ENCODE data around the gene LRRC36. TPM values are rescaled to one million over a fixed set of nuclear protein-coding genes. Genes with fewer than 3 reads are reported as not detected.

Gene LRRC36
- total RNA-seq, 6 experiments from 2014 or later = not detected

DNA sequence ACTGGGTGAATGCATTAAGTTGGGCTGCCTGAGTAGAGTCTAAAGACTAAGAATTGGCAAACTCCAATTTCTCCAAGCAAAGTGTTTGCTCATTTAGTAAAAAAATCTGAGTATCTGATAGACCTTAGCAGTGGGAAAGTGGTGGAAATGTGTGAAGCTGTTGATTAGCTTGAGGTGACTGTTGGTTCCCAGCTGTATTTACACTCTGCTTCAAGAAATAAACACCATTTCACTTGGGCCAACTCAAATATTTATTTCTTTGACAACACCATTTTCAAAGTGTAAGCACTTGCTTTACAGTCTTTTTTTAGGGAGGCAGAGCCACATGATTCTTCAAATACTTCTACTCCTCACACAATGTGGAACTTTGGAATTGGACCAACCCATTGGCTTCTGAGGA lies 8.8 kb upstream of the LRRC36 start:
- Mint-ChIP-seq H3K9me3 (no peaks in the 10 kb centered on the region), H3K4me3 (no peak overlapping the region), H3K4me1 (ENCODE audit: low read depth) (peaks cover 2% of the 10 kb centered on the region), H3K36me3 (ENCODE audit: low read depth) (no peaks in the 10 kb centered on the region), H3K27me3 (ENCODE audit: insufficient read depth) (peaks cover 27% of the 10 kb centered on the region), H3K27ac (no peak overlapping the region)
- TF ChIP-seq, protein P1, sequence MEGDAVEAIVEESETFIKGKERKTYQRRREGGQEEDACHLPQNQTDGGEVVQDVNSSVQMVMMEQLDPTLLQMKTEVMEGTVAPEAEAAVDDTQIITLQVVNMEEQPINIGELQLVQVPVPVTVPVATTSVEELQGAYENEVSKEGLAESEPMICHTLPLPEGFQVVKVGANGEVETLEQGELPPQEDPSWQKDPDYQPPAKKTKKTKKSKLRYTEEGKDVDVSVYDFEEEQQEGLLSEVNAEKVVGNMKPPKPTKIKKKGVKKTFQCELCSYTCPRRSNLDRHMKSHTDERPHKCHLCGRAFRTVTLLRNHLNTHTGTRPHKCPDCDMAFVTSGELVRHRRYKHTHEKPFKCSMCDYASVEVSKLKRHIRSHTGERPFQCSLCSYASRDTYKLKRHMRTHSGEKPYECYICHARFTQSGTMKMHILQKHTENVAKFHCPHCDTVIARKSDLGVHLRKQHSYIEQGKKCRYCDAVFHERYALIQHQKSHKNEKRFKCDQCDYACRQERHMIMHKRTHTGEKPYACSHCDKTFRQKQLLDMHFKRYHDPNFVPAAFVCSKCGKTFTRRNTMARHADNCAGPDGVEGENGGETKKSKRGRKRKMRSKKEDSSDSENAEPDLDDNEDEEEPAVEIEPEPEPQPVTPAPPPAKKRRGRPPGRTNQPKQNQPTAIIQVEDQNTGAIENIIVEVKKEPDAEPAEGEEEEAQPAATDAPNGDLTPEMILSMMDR (IDR thresholded peaks at IDR 0.05) = no peak
- no peak for DNase-seq

DNA sequence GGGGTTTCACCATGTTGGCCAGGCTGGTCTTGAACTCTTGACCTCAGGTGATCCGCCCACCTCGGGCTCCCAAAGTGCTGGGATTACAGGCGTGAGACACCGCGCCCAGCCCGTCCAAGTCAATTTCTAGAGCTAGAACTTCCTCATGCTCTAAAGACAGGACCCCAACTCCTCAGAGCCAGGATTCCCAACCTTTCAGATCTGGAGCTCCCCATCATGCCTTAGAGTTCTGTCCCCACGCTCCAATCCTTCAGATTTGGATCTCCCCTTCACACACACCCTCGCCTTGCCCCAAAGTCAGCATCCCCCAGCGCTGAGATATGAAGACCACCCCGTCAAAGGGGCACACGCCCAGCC lies 522 bp upstream of the LRRC36 start:
- Mint-ChIP-seq H3K9me3 (no peaks in the 10 kb centered on the region), H3K4me3 (peak overlapping the region; percentile 34; the same call in 1 of the 2 replicates), H3K36me3 (ENCODE audit: low read depth) (no peaks in the 10 kb centered on the region), H3K4me1 (ENCODE audit: low read depth) (peaks cover 13% of the 10 kb centered on the region), H3K27ac (no peak overlapping the region), H3K27me3 (ENCODE audit: insufficient read depth) (peaks cover 20% of the 10 kb centered on the region)
- no peak for DNase-seq
- TF ChIP-seq, protein P1 (IDR thresholded peaks at IDR 0.05) = no peak

DNA sequence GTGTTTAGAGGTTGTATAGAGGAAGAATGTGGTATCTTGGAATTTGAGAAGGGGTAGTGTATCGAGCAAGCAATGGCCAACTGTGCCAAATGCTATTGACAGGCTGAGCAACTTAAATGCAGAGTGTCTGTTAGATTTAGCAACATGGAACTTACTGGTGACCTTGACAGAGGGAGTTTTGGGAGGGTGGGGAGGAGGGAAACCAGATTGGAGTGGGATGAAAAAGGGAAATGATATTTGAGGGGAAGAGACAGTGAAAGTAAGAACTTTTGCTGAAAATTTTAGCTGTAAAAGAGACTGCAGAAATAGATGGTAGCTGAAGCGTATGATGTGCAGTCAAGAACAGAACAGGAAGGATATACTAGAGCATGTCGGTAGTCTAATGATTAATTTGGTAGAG lies 1.1 kb downstream of the LRRC36 start:
- Mint-ChIP-seq H3K4me3 (no peak overlapping the region), H3K9me3 (no peaks in the 10 kb centered on the region), H3K27ac (no peak overlapping the region), H3K4me1 (ENCODE audit: low read depth) (peaks cover 13% of the 10 kb centered on the region), H3K36me3 (ENCODE audit: low read depth) (no peaks in the 10 kb centered on the region), H3K27me3 (ENCODE audit: insufficient read depth) (peaks cover 12% of the 10 kb centered on the region)
- DNase-seq = no peak
- TF ChIP-seq, protein P1 (IDR thresholded peaks at IDR 0.05) = no peak

DNA sequence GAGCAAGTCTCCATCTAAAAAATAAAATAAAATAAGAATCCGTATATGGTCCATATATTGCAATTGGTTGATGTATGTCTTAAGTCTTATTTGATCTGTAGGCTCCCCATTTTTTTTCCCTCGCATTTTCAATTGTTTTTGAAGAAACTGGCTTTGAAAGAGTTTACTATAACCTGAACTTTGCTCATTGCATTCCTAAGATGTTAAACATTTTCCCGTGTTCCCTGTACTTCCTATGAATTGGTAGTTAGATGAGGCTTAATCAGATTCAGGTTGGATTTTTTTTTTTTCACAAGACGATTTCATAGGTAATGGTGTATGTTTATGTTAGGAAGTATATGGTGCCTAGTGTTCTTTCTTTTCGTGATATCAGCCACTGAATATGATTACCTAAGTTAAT lies 3.3 kb downstream of the LRRC36 start:
- Mint-ChIP-seq H3K27ac (no peak overlapping the region), H3K4me3 (no peak overlapping the region), H3K36me3 (ENCODE audit: low read depth) (no peaks in the 10 kb centered on the region), H3K27me3 (ENCODE audit: insufficient read depth) (peaks cover 5% of the 10 kb centered on the region), H3K9me3 (peaks cover 7% of the 10 kb centered on the region; the same call in 1 of the 2 replicates), H3K4me1 (ENCODE audit: low read depth) (peaks cover 13% of the 10 kb centered on the region)
- DNase-seq = no peak
- TF ChIP-seq, protein P1 (IDR thresholded peaks at IDR 0.05) = no peak

DNA sequence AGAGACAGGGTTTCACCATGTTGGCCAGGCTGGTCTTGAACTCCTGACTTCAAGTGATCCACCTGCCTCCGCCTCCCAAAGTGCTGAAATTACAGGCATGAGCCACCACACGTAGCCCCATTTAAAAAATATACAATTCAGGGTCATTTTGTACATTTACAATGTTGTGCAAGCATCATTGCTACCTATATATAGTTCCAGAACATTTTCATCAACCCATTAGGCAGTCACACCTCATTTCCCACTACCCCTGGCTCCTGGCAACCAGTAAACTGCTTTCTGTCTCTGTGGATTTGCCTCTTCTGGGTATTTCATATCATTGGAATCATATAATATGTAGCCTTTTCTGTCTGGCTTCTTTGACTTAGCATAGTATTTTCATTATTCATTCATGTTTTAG lies 6.7 kb downstream of the LRRC36 start:
- Mint-ChIP-seq H3K4me1 (ENCODE audit: low read depth) (peaks cover 7% of the 10 kb centered on the region), H3K9me3 (peaks cover 8% of the 10 kb centered on the region; the same call in 1 of the 2 replicates), H3K27ac (no peak overlapping the region), H3K36me3 (ENCODE audit: low read depth) (no peaks in the 10 kb centered on the region), H3K27me3 (ENCODE audit: insufficient read depth) (peaks cover 2% of the 10 kb centered on the region; the same call in 1 of the 2 replicates), H3K4me3 (no peak overlapping the region)
- TF ChIP-seq, protein P1 (IDR thresholded peaks at IDR 0.05) = no peak
- DNase-seq = no peak

DNA sequence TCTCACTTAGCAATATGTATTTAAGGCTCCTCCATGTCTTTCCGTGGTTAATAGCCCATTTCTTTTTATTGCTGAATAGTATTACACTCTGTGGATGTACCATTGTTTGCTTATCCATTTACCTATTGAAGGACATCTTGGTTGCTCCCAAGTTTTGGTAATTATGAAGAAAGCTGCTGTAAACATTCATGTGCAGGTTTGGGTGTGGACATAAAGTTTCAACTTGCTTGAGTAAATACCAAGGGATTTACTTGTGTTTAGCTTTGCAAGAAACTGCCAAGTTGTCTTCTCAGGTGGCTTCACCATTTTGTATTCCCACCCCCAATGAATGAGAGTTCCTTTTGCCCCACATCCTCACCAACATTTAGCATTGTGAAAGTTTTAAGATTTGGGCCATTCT lies 9.5 kb downstream of the LRRC36 start:
- DNase-seq = no peak
- H3K4me1 Mint-ChIP-seq (ENCODE audit: low read depth) = no peaks in the 10 kb centered on the region
- TF ChIP-seq, protein P1 (IDR thresholded peaks at IDR 0.05) = no peak
- no peak overlapping the region for H3K27ac Mint-ChIP-seq
- no peak overlapping the region for H3K4me3 Mint-ChIP-seq
- no peaks in the 10 kb centered on the region for H3K36me3 Mint-ChIP-seq (ENCODE audit: low read depth)
- H3K27me3 Mint-ChIP-seq (ENCODE audit: insufficient read depth) = peaks cover 3% of the 10 kb centered on the region; the same call in 1 of the 2 replicates
- H3K9me3 Mint-ChIP-seq = peaks cover 8% of the 10 kb centered on the region; the same call in 1 of the 2 replicates
